ENCODE data around the gene LRCH1.
"Not testable (repeated sequence)": the region's sequence is repeated elsewhere in the genome, so short reads cannot be mapped to it uniquely, and the experiment has no call there.

- not testable (repeated sequence) for TF ChIP-seq ZNF576 (CRISPR knock-in tag; IDR thresholded peaks at IDR 0.05); ETS1 (CRISPR knock-in tag; IDR thresholded peaks at IDR 0.05); MLX (CRISPR knock-in tag; IDR thresholded peaks at IDR 0.05); CTCF (CRISPR knock-in tag; IDR thresholded peaks at IDR 0.05); XRCC5 (optimal IDR thresholded peaks at IDR 0.05; ENCODE audit: low read length); POLR2A (IDR thresholded peaks at IDR 0.05; ENCODE audit: insufficient read depth in 1 of 2, low read depth in 2 of 2, low read length in 2 of 2); GABPA (IDR thresholded peaks at IDR 0.05; ENCODE audit: low read depth, low read length); GABPA (CRISPR knock-in tag; IDR thresholded peaks at IDR 0.05; ENCODE audit: low read depth); ZNF543 (CRISPR knock-in tag; IDR thresholded peaks at IDR 0.05); POLR2AphosphoS5 (IDR thresholded peaks at IDR 0.05; ENCODE audit: low read depth, low read length); ZNF225 (CRISPR knock-in tag; IDR thresholded peaks at IDR 0.05)
Measured at GRCh38 chr13:46517748-46518147, 35.2 kb upstream of the LRCH1 start.

Data from HepG2 (cell line).